Bone marrow (tissue), 2 donors: ENCODE results near the gene CYP2F1.
"Not testable (repeated sequence)": the region's sequence is repeated elsewhere in the genome, so short reads cannot be mapped to it uniquely, and the experiment has no call there.

ENCODE experiments used
- DNase-seq, 2 donors: peaks; one replicate each; lab custom pipeline; 2025; lab: John Stamatoyannopoulos, UW

CYP2F1 gene

GRCh38 chr19:41114132-41114531 is at the start of gene CYP2F1:
CYP2F1 (plus strand) TSS chr19:41114432; CDS start chr19:41116189, 1,757 bp downstream.
- no peak for DNase-seq

GRCh38 chr19:41064974-41065569 is 49.2 kb upstream of the CYP2F1 start:
- DNase-seq = no peak

GRCh38 chr19:41076286-41076685 is 37.9 kb upstream of the CYP2F1 start:
- DNase-seq = no peak

- no peak for DNase-seq
Measured at GRCh38 chr19:41083516-41083915, 30.7 kb upstream of the CYP2F1 start.

GRCh38 chr19:41085748-41086415 is 28.4 kb upstream of the CYP2F1 start:
- DNase-seq = no peak

- no peak for DNase-seq
Measured at GRCh38 chr19:41088151-41088550, 26.1 kb upstream of the CYP2F1 start, which contains the start of gene CYP2A13. CYP2A13 (plus strand) TSS chr19:41088451; CDS start chr19:41088472, 21 bp downstream.

GRCh38 chr19:41089959-41090358 is 24.3 kb upstream of the CYP2F1 start:
- no peak for DNase-seq

- no peak for DNase-seq
Measured at GRCh38 chr19:41095703-41096102, 18.5 kb upstream of the CYP2F1 start.

GRCh38 chr19:41096353-41096752 is 17.9 kb upstream of the CYP2F1 start:
- DNase-seq = no peak

GRCh38 chr19:41097302-41097701 is 16.9 kb upstream of the CYP2F1 start:
- DNase-seq = no peak

GRCh38 chr19:41098762-41099161 is 15.5 kb upstream of the CYP2F1 start:
- DNase-seq = no peak

- not testable (repeated sequence) for DNase-seq
Measured at GRCh38 chr19:41102210-41102609, 12.0 kb upstream of the CYP2F1 start.

- no peak for DNase-seq
Measured at GRCh38 chr19:41106177-41106576, 8.1 kb upstream of the CYP2F1 start.

- DNase-seq = no peak
Measured at GRCh38 chr19:41111296-41111695, 2.9 kb upstream of the CYP2F1 start.

GRCh38 chr19:41111750-41112295 is 2.4 kb upstream of the CYP2F1 start:
- no peak for DNase-seq

GRCh38 chr19:41112728-41113290 is 1.4 kb upstream of the CYP2F1 start:
- no peak for DNase-seq

- DNase-seq = no peak
Measured at GRCh38 chr19:41116261-41116660, 2.0 kb downstream of the CYP2F1 start.

GRCh38 chr19:41120929-41121911 is 7.0 kb downstream of the CYP2F1 start:
- DNase-seq = peak in 1 of 2 donors; percentile 25

GRCh38 chr19:41122846-41123245 is 8.6 kb downstream of the CYP2F1 start:
- not testable (repeated sequence) for DNase-seq

GRCh38 chr19:41123716-41124294 is 9.6 kb downstream of the CYP2F1 start:
- DNase-seq = no peak

GRCh38 chr19:41126765-41127203 is 12.6 kb downstream of the CYP2F1 start:
- DNase-seq = not testable (repeated sequence)
